GM18907 (cell line): ENCODE measurements around the gene CPSF4L.

Experiments
- ATAC-seq: cut with Tn5 transposase; IDR thresholded peaks from one replicate; pipeline ENCODE4 v1.9.1; 2021; ENCODE audit warnings: mild to moderate bottlenecking, moderate library complexity; ENCODE audit not compliant: unreplicated experiment

Gene CPSF4L

GRCh38 chr17:73237714-73238113 lies 24.0 kb downstream of the CPSF4L start:
- no peak for ATAC-seq

- no peak for ATAC-seq
These were observed 26.9 kb downstream of the CPSF4L start for GRCh38 chr17:73234736-73235135.

DNA sequence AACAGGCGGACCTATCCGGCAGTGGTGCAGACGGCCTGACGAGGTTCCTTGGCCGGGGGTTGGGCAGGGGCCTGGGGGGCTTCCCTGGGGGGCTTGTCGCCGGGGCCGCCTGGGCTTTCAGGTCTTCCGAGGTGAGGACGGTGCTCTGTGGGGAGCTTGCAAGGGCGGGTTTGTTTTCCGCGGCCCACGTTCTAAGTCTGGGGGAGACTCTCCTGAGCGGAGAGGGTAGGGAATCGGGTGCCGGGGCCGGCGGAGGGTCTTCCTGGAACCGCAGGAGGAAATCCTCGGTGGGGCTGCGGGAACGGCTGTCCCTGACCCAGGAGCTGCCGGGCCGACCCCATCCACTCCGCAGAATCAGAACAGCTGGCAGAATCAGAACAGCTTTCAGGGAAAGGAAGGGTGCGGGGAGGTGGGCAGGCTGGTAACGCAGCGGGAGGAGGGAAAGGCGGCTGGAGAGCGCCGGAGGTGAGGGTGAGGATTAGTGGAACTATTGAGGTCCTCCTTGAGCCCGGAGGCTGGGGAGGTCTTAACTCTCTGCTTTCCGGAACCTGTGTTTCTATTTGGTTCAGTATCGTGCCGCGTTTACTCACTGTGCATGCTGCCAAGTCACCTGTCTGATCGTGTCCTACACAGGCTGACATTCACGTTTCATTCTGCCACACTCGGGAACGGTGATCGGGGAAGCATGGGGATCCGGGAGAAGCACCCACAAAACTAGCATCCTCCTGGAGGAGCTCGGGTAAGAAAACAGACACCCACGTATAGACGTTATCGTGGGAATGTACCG lies 28.9 kb downstream of the CPSF4L start:
- ATAC-seq = peak; percentile 33

DNA sequence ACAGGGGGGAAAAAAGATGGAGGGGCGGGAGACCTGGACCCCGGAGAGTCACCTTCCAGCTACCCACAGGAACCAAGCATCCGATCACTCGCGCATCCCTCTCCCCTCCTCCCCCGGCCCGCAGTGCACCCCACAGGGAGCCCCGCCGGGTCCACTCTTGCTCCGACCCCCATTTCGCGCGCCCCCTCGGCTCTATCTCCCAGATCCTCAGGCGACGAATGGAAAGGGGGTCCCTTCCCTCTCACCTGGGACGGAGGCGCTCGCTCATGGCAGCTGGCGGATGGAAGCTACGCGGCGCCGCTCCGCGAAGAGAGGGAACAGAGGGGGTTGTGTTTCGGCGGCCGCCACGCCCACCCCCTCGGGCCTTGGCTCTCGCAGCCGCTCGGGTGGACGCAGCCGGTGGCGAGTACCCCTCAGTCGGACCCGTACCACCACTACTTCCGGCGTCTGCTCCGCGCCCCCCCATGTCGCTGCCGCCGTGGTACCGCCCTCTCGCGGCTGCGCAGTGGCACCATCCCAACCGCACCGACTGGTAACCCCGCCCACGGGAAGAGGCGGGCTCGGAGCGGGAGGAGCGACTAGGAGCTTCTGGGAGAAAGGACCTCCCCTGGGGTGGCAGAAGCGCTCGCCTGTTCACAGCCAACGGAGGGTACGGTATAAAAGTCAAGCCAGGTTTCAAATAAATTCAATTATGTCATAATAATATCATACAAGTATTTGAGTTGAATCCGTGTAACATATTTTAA lies 29.7 kb downstream of the CPSF4L start:
- ATAC-seq = peak; percentile 77

DNA sequence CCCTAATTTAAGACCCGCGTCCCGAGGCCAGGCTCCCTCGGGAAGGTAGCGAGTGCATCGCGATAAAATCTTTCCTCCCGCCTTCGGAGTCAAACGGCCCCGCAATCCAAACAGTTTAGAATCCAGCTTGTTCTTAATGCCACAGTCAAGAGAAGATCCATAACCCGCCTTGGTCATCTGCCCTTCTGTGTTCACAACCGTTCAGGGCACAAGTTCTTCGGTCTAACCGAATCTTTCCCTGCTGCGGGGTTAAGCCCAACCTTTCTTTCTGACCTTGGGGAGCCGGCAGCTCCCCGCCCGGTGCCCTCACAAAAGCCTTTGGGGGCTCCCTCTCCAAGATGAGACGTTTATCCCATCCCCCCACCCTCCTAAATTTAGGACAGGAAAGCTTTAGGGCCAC lies 30.3 kb downstream of the CPSF4L start:
- no peak for ATAC-seq

GRCh38 chr17:73230088-73230487 lies 31.6 kb downstream of the CPSF4L start:
- ATAC-seq = no peak

DNA sequence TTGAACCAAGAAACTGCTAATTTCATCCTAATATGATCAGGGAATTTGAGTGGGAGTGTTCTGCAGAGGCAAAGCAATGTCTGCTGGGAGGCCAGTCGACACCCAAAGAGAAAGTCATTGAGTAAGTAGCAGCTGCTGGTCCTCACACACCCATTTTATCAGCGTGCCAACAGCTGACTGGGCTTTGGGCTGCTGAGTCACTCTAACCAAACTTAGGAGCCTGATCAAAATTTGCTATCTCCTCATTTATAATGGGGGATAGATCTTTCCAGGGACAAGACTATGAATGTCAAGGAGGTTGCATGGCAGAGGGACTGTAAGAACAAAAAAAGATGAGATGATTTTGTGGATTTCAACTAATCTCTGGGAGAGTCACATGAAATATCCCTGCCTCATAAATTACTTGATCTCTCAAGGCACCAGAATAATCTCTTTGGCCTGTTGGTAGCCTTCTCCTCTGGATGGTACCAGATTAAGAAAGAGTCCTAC lies 32.9 kb downstream of the CPSF4L start:
- ATAC-seq = peak; percentile 43

DNA sequence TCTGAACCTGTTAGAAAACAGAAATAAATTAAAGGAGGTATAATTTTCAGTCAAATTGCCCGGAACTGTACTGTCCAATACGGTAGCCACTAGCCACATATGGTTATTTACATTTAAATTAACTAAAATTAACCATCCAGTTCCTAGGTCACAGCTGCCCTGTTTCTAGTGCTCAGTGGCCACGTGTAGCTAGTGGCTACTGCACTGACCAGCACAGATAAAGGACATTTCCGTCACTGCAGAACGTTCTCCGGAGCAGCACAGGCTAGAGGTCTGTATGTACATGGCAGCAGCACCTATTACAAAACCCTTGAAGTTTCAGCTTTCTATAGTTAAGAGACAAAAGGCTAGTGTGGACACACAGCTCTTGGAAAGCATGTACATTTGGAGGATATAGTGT lies 33.7 kb downstream of the CPSF4L start:
- ATAC-seq = no peak

DNA sequence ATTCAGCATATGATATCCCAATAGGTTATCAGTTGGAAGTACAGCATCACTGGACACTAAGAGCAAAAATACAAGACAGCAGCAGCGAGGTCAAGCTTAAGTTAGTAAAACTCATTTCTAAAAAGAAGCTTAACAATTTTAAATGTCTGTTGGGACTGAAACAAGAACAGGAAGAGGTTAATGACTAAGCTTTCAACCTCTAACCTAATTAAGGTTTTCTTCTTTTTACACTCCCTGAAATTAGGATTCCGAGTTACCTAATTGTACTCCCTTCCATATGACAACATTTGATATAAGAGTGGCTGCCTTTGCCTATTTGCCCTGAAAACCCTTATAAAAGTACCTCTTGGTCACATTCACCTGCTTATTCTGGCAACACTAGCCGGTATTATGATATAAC lies 34.3 kb downstream of the CPSF4L start:
- no peak for ATAC-seq

DNA sequence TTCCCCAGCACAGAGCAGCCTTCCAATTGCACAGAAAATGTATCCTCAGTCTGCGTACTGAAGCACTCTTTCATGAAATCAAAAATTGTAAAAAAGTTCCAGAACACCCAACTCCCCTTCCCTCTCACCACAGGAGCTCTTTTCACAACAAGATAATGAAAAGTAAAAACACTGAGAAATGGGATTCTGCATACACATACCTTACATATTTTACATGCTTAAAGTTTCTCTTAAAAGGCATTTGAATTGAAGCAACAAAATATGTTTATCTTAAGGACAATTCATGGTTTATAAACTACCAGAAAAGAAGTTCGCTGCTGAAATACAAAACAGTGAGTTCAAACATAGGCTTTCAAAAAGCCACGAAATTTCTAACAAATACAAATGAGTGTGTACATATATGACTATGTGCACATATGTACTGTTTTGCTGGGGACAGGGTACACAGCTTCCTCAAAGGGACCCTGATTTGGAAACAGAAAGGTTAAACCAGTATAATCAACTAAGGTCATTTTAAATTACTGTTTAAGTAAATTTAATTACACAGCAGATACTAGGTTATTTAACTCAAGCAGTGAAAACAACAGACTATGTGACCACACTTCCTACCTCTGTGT lies 35.0 kb downstream of the CPSF4L start:
- ATAC-seq = no peak

- no peak for ATAC-seq
These were observed 36.9 kb downstream of the CPSF4L start for GRCh38 chr17:73224663-73225305.

- ATAC-seq = no peak
These were observed 37.4 kb downstream of the CPSF4L start for GRCh38 chr17:73224237-73224636.

- ATAC-seq = no peak
These were observed 38.0 kb downstream of the CPSF4L start for GRCh38 chr17:73223626-73224230.

GRCh38 chr17:73215447-73215846 lies 46.2 kb downstream of the CPSF4L start:
- ATAC-seq = no peak

GRCh38 chr17:73214851-73215250 lies 46.8 kb downstream of the CPSF4L start:
- ATAC-seq = no peak

GRCh38 chr17:73214008-73214407 lies 47.7 kb downstream of the CPSF4L start:
- ATAC-seq = no peak

- no peak for ATAC-seq
These were observed 49.9 kb downstream of the CPSF4L start for GRCh38 chr17:73211745-73212144.

DNA sequence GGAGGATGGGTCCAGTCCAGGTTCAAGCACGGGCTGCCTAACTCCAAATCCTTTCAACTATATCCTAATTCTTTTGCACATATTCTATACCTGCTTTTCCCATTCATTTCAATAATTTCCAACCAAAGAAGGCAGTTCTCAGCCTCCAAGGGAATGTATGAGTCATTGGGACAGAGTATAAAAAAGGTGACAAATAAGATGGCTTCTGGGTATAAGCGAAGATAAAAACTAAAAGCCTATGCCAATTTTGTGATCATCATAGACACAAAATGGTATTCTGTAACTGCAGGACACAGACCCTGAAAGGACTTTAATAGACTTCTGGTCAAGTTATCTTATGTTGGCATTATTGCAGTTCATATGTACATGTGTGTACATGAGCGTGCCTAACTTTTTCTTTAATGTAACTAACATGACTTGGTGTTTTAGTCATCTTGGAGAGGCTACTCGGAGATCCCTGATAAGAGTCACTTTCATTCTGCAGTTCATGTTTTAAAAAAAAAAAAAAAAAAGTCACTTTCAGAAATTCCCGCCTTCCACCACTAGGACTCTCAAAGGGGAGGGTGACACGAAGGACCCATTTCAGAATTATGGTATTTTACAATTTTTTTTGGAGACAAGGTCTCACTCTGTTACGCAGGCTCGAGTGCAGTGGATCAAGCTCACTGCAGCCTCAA lies 51.5 kb downstream of the CPSF4L start:
- ATAC-seq = no peak

GRCh38 chr17:73209436-73209835 lies 52.2 kb downstream of the CPSF4L start:
- ATAC-seq = no peak

DNA sequence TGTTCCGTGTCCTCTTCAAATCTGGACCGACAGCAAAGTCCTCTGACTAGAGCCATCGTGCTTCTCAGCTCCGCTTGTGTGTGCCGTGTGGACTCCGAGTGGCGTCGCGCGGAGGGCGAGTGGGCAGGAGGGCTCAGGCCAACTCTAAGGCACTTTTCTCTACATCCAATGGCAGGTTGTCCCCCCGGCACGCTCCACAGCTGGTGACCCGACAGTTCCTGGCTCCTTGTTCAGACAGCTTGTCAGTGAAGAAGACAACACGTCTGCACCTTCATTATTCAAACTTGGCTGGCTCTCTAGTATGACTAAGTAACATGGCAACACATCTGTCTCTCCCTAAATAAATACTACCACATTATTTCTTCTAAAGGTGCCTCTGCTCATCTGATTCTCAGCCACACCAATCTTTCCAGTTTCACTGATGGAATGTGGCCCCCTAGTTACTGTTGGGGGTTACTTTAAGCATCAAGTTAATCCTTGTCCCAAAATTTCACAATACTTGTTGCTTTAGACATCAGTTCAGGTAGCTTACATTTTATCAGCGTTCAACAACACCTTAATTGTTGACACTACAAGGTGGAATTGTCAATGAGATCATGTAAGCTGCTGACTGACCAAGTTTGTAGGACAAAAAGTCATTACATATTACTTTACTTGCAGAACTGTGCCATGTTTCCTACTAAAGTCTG lies 53.4 kb downstream of the CPSF4L start:
- no peak for ATAC-seq
